CD4-positive, alpha-beta T cell (primary cell): ENCODE data around the gene RNF133. TPM values are rescaled to one million over a fixed set of nuclear protein-coding genes. Genes with fewer than 3 reads are reported as not detected.

Source experiments
- ATAC-seq: fragments of 200-7000 bp; cut with Tn5 transposase; one replicate; pipeline ENCODE4 v1.10.0; 2022; ENCODE audit warnings: mild to moderate bottlenecking; ENCODE audit not compliant: poor library complexity
- CTCF ChIA-PET: fragments of 350-600 bp; sonication (Branson Sonifier 250); formaldehyde crosslinking; loops from one replicate; lab custom pipeline; 2021; ENCODE audit warnings: antibody characterized with exemption, inconsistent platforms; lab: Charles Lee
- POLR2A ChIA-PET: fragments of 350-600 bp; sonication (Branson Sonifier 250); formaldehyde crosslinking; loops from one replicate; lab custom pipeline; 2021; ENCODE audit warnings: antibody characterized with exemption, inconsistent platforms; lab: Charles Lee
- DNase-seq, 14 experiments: peaks; one replicate each; pipeline ENCODE4 v3.0.0-alpha.2; 2013 to 2020; ENCODE audit warnings: mixed read lengths in 2 of 14
- H3K27ac ChIP-seq, 2 donors: one replicate each; pipeline versions ENCODE4 v1.5.1 to v1.7.0; 2013; ENCODE audit warnings: low read length in 2 of 2, low read depth in 1 of 2, mild to moderate bottlenecking in 1 of 2
- H3K27me3 ChIP-seq, 2 experiments: 1 replicate in 1 of 2; 2 replicates in 1 of 2; pipeline versions ENCODE4 v1.6.1 to v1.7.0; 2013; ENCODE audit warnings: low read length in 2 of 2, control low read depth in 1 of 2, mild to moderate bottlenecking in 1 of 2, moderate library complexity in 1 of 2; ENCODE audit not compliant: insufficient read depth in 2 of 2, control insufficient read depth in 1 of 2
- H3K36me3 ChIP-seq: one replicate; pipeline ENCODE4 v1.6.1; 2013; ENCODE audit warnings: low read length, control low read depth; ENCODE audit not compliant: insufficient read depth
- H3K4me1 ChIP-seq: one replicate; pipeline ENCODE4 v1.6.1; 2013; ENCODE audit warnings: low read length, control low read depth; ENCODE audit not compliant: insufficient read depth
- H3K4me3 ChIP-seq: one replicate; pipeline ENCODE4 v1.5.1; 2013; ENCODE audit warnings: mild to moderate bottlenecking, low read length, moderate library complexity
- H3K9me3 ChIP-seq, 2 experiments: 1 replicate in 1 of 2; 2 replicates in 1 of 2; pipeline versions ENCODE4 v1.6.1 to v1.7.0; 2013; ENCODE audit warnings: low read length in 2 of 2, mild to moderate bottlenecking in 2 of 2, control low read depth in 1 of 2, moderate library complexity in 1 of 2; ENCODE audit not compliant: control insufficient read depth in 1 of 2, insufficient read depth in 1 of 2
- H3K27ac Mint-ChIP-seq: one replicate; pipeline ENCODE4 v1.8.0; 2020; ENCODE audit warnings: mixed read lengths
- H3K27me3 Mint-ChIP-seq: one replicate; pipeline ENCODE4 v1.8.0; 2021; ENCODE audit warnings: mixed read lengths
- H3K36me3 Mint-ChIP-seq: one replicate; pipeline ENCODE4 v1.8.0; 2021; ENCODE audit warnings: low read depth, mixed read lengths
- H3K4me1 Mint-ChIP-seq: one replicate; pipeline ENCODE4 v1.8.0; 2021; ENCODE audit warnings: low read depth, mixed read lengths
- H3K4me3 Mint-ChIP-seq: one replicate; pipeline ENCODE4 v1.8.0; 2020; ENCODE audit warnings: mild to moderate bottlenecking, mixed read lengths
- H3K9me3 Mint-ChIP-seq: one replicate; pipeline ENCODE4 v1.8.0; 2020; ENCODE audit warnings: mixed read lengths
- intact Hi-C, 2 experiments: fragments of 100-400 bp; cut with DNase I in 1 of 2; cut with micrococcal nuclease in 1 of 2; formaldehyde crosslinking; loops; one replicate each; pipeline versions ENCODE4 v1.15.1 to v1.9.0; 2023 to 2025; cut with DNase I, micrococcal nuclease
- total RNA-seq, 174 experiments: library from RNA in 2 of 174; stranded (reverse) in 2 of 174; gene quantifications; one replicate each; pipeline ENCODE4 v1.2.3 and lab custom pipeline; 2021 to 2026
- TF ChIP-seq, protein P1 (sequence below): fragments of 200-600 bp; IDR thresholded peaks from one replicate; pipeline ENCODE4 v1.8.0; 2022; ENCODE audit warnings: antibody characterized with exemption, mild to moderate bottlenecking

The RNF133 gene
- total RNA-seq, 2 experiments from 2014 or later, result not detected

- POLR2A ChIA-PET, result no interaction called here
- Mint-ChIP-seq H3K4me3 (no peak overlapping the region), H3K9me3 (peaks cover 11% of the 10 kb centered on the region), H3K4me1 (no peaks in the 10 kb centered on the region), H3K27me3 (no peaks in the 10 kb centered on the region), H3K36me3 (no peaks in the 10 kb centered on the region), H3K27ac (no peak overlapping the region)
- H3K4me1 ChIP-seq, result no peaks in the 10 kb centered on the region
- no peaks in the 10 kb centered on the region for H3K27me3 ChIP-seq
- TF ChIP-seq, protein P1, sequence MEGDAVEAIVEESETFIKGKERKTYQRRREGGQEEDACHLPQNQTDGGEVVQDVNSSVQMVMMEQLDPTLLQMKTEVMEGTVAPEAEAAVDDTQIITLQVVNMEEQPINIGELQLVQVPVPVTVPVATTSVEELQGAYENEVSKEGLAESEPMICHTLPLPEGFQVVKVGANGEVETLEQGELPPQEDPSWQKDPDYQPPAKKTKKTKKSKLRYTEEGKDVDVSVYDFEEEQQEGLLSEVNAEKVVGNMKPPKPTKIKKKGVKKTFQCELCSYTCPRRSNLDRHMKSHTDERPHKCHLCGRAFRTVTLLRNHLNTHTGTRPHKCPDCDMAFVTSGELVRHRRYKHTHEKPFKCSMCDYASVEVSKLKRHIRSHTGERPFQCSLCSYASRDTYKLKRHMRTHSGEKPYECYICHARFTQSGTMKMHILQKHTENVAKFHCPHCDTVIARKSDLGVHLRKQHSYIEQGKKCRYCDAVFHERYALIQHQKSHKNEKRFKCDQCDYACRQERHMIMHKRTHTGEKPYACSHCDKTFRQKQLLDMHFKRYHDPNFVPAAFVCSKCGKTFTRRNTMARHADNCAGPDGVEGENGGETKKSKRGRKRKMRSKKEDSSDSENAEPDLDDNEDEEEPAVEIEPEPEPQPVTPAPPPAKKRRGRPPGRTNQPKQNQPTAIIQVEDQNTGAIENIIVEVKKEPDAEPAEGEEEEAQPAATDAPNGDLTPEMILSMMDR, result no peak
- no peak overlapping the region for H3K4me3 ChIP-seq
- H3K9me3 ChIP-seq, result peaks cover 0 to 20% of the 10 kb centered on the region in 2 experiments
- DNase-seq, result no peak
- intact Hi-C loops, result no loop called here
- H3K36me3 ChIP-seq, result no peaks in the 10 kb centered on the region
- no peak overlapping the region for H3K27ac ChIP-seq
- ATAC-seq, result no peak
- CTCF ChIA-PET, result no interaction called here
Observed at GRCh38 chr7:122694697-122695096, 4.2 kb downstream of the RNF133 start.

- H3K9me3 Mint-ChIP-seq, result peaks cover 9% of the 10 kb centered on the region
- ATAC-seq (no peak), DNase-seq (no peak)
- intact Hi-C loops, result no loop called here
- H3K4me3 Mint-ChIP-seq, result no peak overlapping the region
- ChIA-PET POLR2A (no interaction called here), CTCF (no interaction called here)
- H3K36me3 Mint-ChIP-seq, result no peaks in the 10 kb centered on the region
- Histone ChIP-seq H3K4me3 (no peak overlapping the region), H3K9me3 (peaks cover 0 to 25% of the 10 kb centered on the region in 2 experiments), H3K4me1 (no peaks in the 10 kb centered on the region), H3K27ac (no peak overlapping the region), H3K27me3 (no peaks in the 10 kb centered on the region), H3K36me3 (no peaks in the 10 kb centered on the region)
- no peaks in the 10 kb centered on the region for H3K4me1 Mint-ChIP-seq
- TF ChIP-seq, protein P1, result no peak
- no peak overlapping the region for H3K27ac Mint-ChIP-seq
- H3K27me3 Mint-ChIP-seq, result no peaks in the 10 kb centered on the region
Observed at GRCh38 chr7:122692769-122693309, 6.1 kb downstream of the RNF133 start.

DNA sequence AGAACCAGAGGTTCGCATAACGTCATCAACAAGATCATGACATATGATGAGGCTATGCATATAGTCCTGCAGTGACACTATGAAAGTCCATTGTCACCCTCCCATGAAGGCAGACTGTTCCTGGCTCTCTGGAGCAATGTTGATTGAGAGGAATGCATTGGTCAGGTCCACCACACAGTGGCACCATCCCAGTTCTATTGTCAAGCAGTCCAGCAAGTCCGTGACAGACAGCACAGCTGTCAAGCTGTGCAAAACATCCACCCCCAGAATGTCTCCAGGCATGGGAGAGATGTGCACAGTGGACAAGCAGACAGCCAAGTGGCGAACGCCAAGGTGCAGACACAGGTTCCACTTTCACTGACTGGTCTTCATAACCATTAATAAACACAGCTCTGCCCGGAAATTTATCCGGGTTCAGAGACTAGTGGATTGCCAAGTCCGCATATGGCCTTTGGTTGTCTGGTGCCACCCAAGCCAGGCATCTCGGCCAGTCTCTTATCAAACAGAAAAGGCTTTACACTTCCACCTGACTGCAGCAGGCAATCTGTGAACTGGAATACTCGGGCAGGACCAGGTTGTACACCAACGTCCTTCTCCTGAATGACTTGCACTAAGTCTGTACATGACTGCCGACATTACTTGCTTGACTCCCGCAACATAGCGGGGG lies 7.2 kb downstream of the RNF133 start:
- H3K27ac Mint-ChIP-seq, result no peak overlapping the region
- H3K27me3 Mint-ChIP-seq, result no peaks in the 10 kb centered on the region
- no peak for ATAC-seq
- H3K4me3 Mint-ChIP-seq, result no peak overlapping the region
- H3K9me3 Mint-ChIP-seq, result peaks cover 9% of the 10 kb centered on the region
- Histone ChIP-seq H3K9me3 (peaks cover 0 to 25% of the 10 kb centered on the region in 2 experiments), H3K36me3 (no peaks in the 10 kb centered on the region), H3K4me3 (no peak overlapping the region), H3K4me1 (no peaks in the 10 kb centered on the region), H3K27ac (no peak overlapping the region), H3K27me3 (no peaks in the 10 kb centered on the region)
- no peaks in the 10 kb centered on the region for H3K36me3 Mint-ChIP-seq
- no peaks in the 10 kb centered on the region for H3K4me1 Mint-ChIP-seq
- TF ChIP-seq, protein P1, result no peak
- no peak for DNase-seq
- intact Hi-C loops, result no loop called here
- POLR2A ChIA-PET, result no interaction called here
- CTCF ChIA-PET, result no interaction called here
